Spleen (tissue), 7 donors: ENCODE results near the gene SULT1A3.

Source experiments
- POLR2A ChIP-seq, 3 donors: fragments of 450-650 bp; IDR thresholded peaks; one replicate each; pipeline ENCODE4 v1.5.1; 2017; ENCODE audit warnings: antibody characterized with exemption in 3 of 3, mild to moderate bottlenecking in 1 of 3
- POLR2AphosphoS5 ChIP-seq, 3 donors: sonication (generic); formaldehyde crosslinking; IDR thresholded peaks; one replicate each; pipeline ENCODE4 v1.5.1; 2017; ENCODE audit warnings: antibody characterized with exemption in 3 of 3
- TF ChIP-seq, protein P1 (sequence below), 11 experiments: fragments of 200-600 bp in 7 of 11; fragments of 450-650 bp in 4 of 11; sonication (generic) in 4 of 11; IDR thresholded peaks in 8 of 11; conservative IDR thresholded peaks in 3 of 11; 1 replicate in 7 of 11; 2 replicates in 4 of 11; pipeline versions ENCODE4 v1.4.0 to v1.8.0; 2016 to 2021; ENCODE audit warnings: antibody characterized with exemption in 11 of 11, inconsistent platforms in 4 of 11, mild to moderate bottlenecking in 1 of 11
- donor health status: DM: no; HTN: no; CAD: no; lungs with moderate emphysema.
- donor health status: DM: no; HTN: no; CAD: no.
- donor health status: DM: no; HTN: no; CAD: no.

DNA sequence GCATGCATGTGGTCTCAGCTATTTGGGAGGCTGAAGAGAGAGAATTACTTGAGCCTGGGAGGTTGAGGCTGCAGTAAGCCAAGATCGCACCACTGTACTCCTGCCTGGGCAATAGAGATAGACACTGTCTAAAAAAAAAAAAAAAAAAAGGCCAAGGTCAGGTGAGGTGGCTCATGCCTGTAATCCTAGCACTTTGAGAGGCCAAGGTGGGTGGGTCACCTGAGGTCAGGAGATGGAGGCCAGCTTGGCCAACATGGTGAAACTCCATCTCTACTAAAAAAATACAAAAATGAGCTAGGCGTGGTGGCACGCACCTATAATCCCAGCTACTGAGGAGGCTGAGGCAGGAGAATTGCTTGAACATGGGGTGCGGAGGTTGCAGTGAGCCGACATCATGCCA lies 43.9 kb upstream of the SULT1A3 start:
- TF ChIP-seq, protein P1, sequence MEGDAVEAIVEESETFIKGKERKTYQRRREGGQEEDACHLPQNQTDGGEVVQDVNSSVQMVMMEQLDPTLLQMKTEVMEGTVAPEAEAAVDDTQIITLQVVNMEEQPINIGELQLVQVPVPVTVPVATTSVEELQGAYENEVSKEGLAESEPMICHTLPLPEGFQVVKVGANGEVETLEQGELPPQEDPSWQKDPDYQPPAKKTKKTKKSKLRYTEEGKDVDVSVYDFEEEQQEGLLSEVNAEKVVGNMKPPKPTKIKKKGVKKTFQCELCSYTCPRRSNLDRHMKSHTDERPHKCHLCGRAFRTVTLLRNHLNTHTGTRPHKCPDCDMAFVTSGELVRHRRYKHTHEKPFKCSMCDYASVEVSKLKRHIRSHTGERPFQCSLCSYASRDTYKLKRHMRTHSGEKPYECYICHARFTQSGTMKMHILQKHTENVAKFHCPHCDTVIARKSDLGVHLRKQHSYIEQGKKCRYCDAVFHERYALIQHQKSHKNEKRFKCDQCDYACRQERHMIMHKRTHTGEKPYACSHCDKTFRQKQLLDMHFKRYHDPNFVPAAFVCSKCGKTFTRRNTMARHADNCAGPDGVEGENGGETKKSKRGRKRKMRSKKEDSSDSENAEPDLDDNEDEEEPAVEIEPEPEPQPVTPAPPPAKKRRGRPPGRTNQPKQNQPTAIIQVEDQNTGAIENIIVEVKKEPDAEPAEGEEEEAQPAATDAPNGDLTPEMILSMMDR (IDR thresholded peaks at IDR 0.05 in 8 of 11, conservative IDR thresholded peaks at IDR 0.05 in 3 of 11): no peak
- TF ChIP-seq POLR2A (IDR thresholded peaks at IDR 0.05) (no peak), POLR2AphosphoS5 (IDR thresholded peaks at IDR 0.05) (no peak)
